Caco-2 (cell line): ENCODE measurements around the gene S1PR3. TPM values are rescaled to one million over a fixed set of nuclear protein-coding genes. Genes with fewer than 3 reads are reported as not detected.

Experiments
- BruUV-seq: library from RNA; stranded (reverse); fragments of 400-500 nt; replicated peaks from 2 replicates; lab custom pipeline; 2021; lab: Mats Ljungman, UMichigan
- CTCF ChIA-PET: fragments of 300-600 bp; sonication (Branson Sonifier 250); formaldehyde crosslinking; loops from one replicate; lab custom pipeline; 2022; ENCODE audit warnings: antibody characterized with exemption; lab: Charles Lee
- POLR2A ChIA-PET: fragments of 300-600 bp; sonication (Branson Sonifier 250); formaldehyde crosslinking; loops from one replicate; lab custom pipeline; 2022; ENCODE audit warnings: antibody characterized with exemption; lab: Charles Lee
- DNase-seq, 2 experiments: peaks; one replicate each; pipeline versions ENCODE4 v3.0.0 to v3.0.0-alpha.2; 2020 to 2022
- H3K27me3 ChIP-seq: replicated peaks from 2 replicates; pipeline ENCODE4 v1.6.0; 2011; ENCODE audit warnings: low read length; ENCODE audit not compliant: control insufficient read depth, insufficient read depth
- H3K36me3 ChIP-seq: 2 replicates; pipeline ENCODE4 v1.5.1; 2011; ENCODE audit warnings: low read length; ENCODE audit not compliant: control insufficient read depth, insufficient read depth
- H3K4me1 ChIP-seq: fragments of 250-450 bp; sonication (Bioruptor Pico); 2 replicates; pipeline ENCODE4 v1.5.1; 2020; ENCODE audit warnings: mild to moderate bottlenecking
- H3K4me3 ChIP-seq: 2 replicates; pipeline ENCODE4 v1.5.1; 2011; ENCODE audit warnings: low read depth, mild to moderate bottlenecking, control low read depth, low read length
- H3K9me3 ChIP-seq: fragments of 250-450 bp; sonication (Bioruptor Pico); 2 replicates; pipeline ENCODE4 v1.5.1; 2020; ENCODE audit warnings: mild to moderate bottlenecking, moderate library complexity
- H3K27ac Mint-ChIP-seq: one replicate; pipeline ENCODE4 v1.8.0; 2022; ENCODE audit warnings: mixed read lengths; ENCODE audit not compliant: unreplicated experiment
- H3K27me3 Mint-ChIP-seq: one replicate; pipeline ENCODE4 v1.8.0; 2022; ENCODE audit warnings: mixed read lengths; ENCODE audit not compliant: insufficient read depth, unreplicated experiment
- H3K36me3 Mint-ChIP-seq: one replicate; pipeline ENCODE4 v1.8.0; 2022; ENCODE audit warnings: mild to moderate bottlenecking, mixed read lengths; ENCODE audit not compliant: insufficient read depth, unreplicated experiment
- H3K4me1 Mint-ChIP-seq: one replicate; pipeline ENCODE4 v1.8.0; 2022; ENCODE audit warnings: low read depth, mixed read lengths; ENCODE audit not compliant: unreplicated experiment
- H3K4me3 Mint-ChIP-seq: one replicate; pipeline ENCODE4 v1.8.0; 2022; ENCODE audit warnings: mild to moderate bottlenecking, moderate library complexity, mixed read lengths; ENCODE audit not compliant: unreplicated experiment
- H3K9me3 Mint-ChIP-seq: one replicate; pipeline ENCODE4 v1.8.0; 2022; ENCODE audit warnings: mixed read lengths; ENCODE audit not compliant: unreplicated experiment
- CTCF ChIP-seq, 2 experiments: fragments of 200-600 bp in 1 of 2; IDR thresholded peaks; 1 replicate in 1 of 2; 2 replicates in 1 of 2; pipeline versions ENCODE4 v1.5.1 to v1.8.0; 2011 to 2022; ENCODE audit warnings: antibody characterized with exemption in 1 of 2, control low read depth in 1 of 2, inconsistent platforms in 1 of 2, low read depth in 1 of 2, low read length in 1 of 2, mild to moderate bottlenecking in 1 of 2, moderate library complexity in 1 of 2; ENCODE audit not compliant: insufficient read depth in 1 of 2, severe bottlenecking in 1 of 2, unreplicated experiment in 1 of 2
- intact Hi-C: fragments of 100-400 bp; cut with micrococcal nuclease; formaldehyde crosslinking; loops from one replicate; pipeline ENCODE4 v1.10.0; 2022; ENCODE audit not compliant: unreplicated experiment
- total RNA-seq: library from RNA; stranded (reverse); gene quantifications from 2 replicates; pipeline ENCODE4 v1.2.3, GENCODE V29; 2022

Gene S1PR3
- total RNA-seq, 1 experiment from 2014 or later: 1.00 TPM

GRCh38 chr9:88990041-88990728 lies 1.1 kb upstream of the S1PR3 start:
- POLR2A ChIA-PET: no interaction called here
- no peaks in the 10 kb centered on the region for H3K27me3 Mint-ChIP-seq
- H3K27me3 ChIP-seq: no peaks in the 10 kb centered on the region
- CTCF ChIA-PET: no interaction called here
- H3K4me3 ChIP-seq: no peak overlapping the region
- H3K4me1 ChIP-seq: no peaks in the 10 kb centered on the region
- H3K9me3 Mint-ChIP-seq: no peaks in the 10 kb centered on the region
- no peak for TF ChIP-seq CTCF (IDR thresholded peaks at IDR 0.05; ENCODE audit: insufficient read depth in 1 of 2, low read depth in 1 of 2, low read length in 1 of 2, severe bottlenecking in 1 of 2, unreplicated experiment in 1 of 2)
- no peaks in the 10 kb centered on the region for H3K36me3 ChIP-seq
- no TSS peak for BruUV-seq
- H3K27ac Mint-ChIP-seq: no peak overlapping the region
- intact Hi-C loops: no loop called here
- H3K4me1 Mint-ChIP-seq: no peaks in the 10 kb centered on the region
- no peak overlapping the region for H3K4me3 Mint-ChIP-seq
- no peaks in the 10 kb centered on the region for H3K9me3 ChIP-seq
- no peak for DNase-seq
- no peaks in the 10 kb centered on the region for H3K36me3 Mint-ChIP-seq

- Histone ChIP-seq H3K4me1 (no peaks in the 10 kb centered on the region), H3K27me3 (no peaks in the 10 kb centered on the region), H3K9me3 (no peaks in the 10 kb centered on the region), H3K4me3 (no peak overlapping the region), H3K36me3 (no peaks in the 10 kb centered on the region)
- H3K36me3 Mint-ChIP-seq: no peaks in the 10 kb centered on the region
- no peak overlapping the region for H3K4me3 Mint-ChIP-seq
- intact Hi-C loops: no loop called here
- no peak for TF ChIP-seq CTCF (IDR thresholded peaks at IDR 0.05; ENCODE audit: insufficient read depth in 1 of 2, low read depth in 1 of 2, low read length in 1 of 2, severe bottlenecking in 1 of 2, unreplicated experiment in 1 of 2)
- no TSS peak for BruUV-seq
- H3K27me3 Mint-ChIP-seq: no peaks in the 10 kb centered on the region
- ChIA-PET POLR2A (no interaction called here), CTCF (no interaction called here)
- no peaks in the 10 kb centered on the region for H3K4me1 Mint-ChIP-seq
- no peak for DNase-seq
- no peaks in the 10 kb centered on the region for H3K9me3 Mint-ChIP-seq
- H3K27ac Mint-ChIP-seq: no peak overlapping the region
These were observed 571 bp upstream of the S1PR3 start for GRCh38 chr9:88990729-88991065.

GRCh38 chr9:88992556-88992955 lies 1.3 kb downstream of the S1PR3 start:
- no peak for DNase-seq
- H3K4me3 ChIP-seq: no peak overlapping the region
- H3K4me3 Mint-ChIP-seq: peak overlapping the region; percentile 75
- intact Hi-C loops: no loop called here
- POLR2A ChIA-PET: no interaction called here
- TSS peak; percentile 52 for BruUV-seq
- no peaks in the 10 kb centered on the region for H3K36me3 ChIP-seq
- no peak overlapping the region for H3K27ac Mint-ChIP-seq
- H3K9me3 ChIP-seq: no peaks in the 10 kb centered on the region
- no peaks in the 10 kb centered on the region for H3K9me3 Mint-ChIP-seq
- CTCF ChIA-PET: no interaction called here
- no peaks in the 10 kb centered on the region for H3K27me3 ChIP-seq
- no peaks in the 10 kb centered on the region for H3K4me1 Mint-ChIP-seq
- no peak for TF ChIP-seq CTCF (IDR thresholded peaks at IDR 0.05; ENCODE audit: insufficient read depth in 1 of 2, low read depth in 1 of 2, low read length in 1 of 2, severe bottlenecking in 1 of 2, unreplicated experiment in 1 of 2)
- H3K36me3 Mint-ChIP-seq: no peaks in the 10 kb centered on the region
- H3K27me3 Mint-ChIP-seq: no peaks in the 10 kb centered on the region
- no peaks in the 10 kb centered on the region for H3K4me1 ChIP-seq
